Activated CD8-positive, alpha-beta memory T cell treated with anti-CD3 and anti-CD28 coated beads, Interleukin-2, amount 50 U/mL, for 1 hour (primary cell): ENCODE data around the gene PDCD7.
"Not testable (repeated sequence)": the region's sequence is repeated elsewhere in the genome, so short reads cannot be mapped to it uniquely, and the experiment has no call there.

Source experiments
- DNase-seq: peaks from one replicate; pipeline ENCODE4 v3.0.0-alpha.2; 2020; ENCODE audit errors: extremely low read depth

PDCD7 gene

GRCh38 chr15:65091946-65092770 is 41.5 kb downstream of the PDCD7 start:
- no peak for DNase-seq

GRCh38 chr15:65089206-65089824 is 44.3 kb downstream of the PDCD7 start:
- no peak for DNase-seq

- DNase-seq = no peak
Measured at GRCh38 chr15:65088643-65089021, 45.0 kb downstream of the PDCD7 start.

GRCh38 chr15:65087873-65088642 is 45.5 kb downstream of the PDCD7 start:
- no peak for DNase-seq

- no peak for DNase-seq
Measured at GRCh38 chr15:65087411-65087810, 46.2 kb downstream of the PDCD7 start.

GRCh38 chr15:65086680-65087111 is 46.9 kb downstream of the PDCD7 start:
- DNase-seq = no peak

- DNase-seq = no peak
Measured at GRCh38 chr15:65085990-65086679, 47.5 kb downstream of the PDCD7 start.

GRCh38 chr15:65085207-65085753 is 48.3 kb downstream of the PDCD7 start:
- DNase-seq = no peak

GRCh38 chr15:65084500-65085206 is 49.0 kb downstream of the PDCD7 start:
- DNase-seq = no peak

- DNase-seq = no peak
Measured at GRCh38 chr15:65083262-65083701, 50.3 kb downstream of the PDCD7 start.

GRCh38 chr15:65082303-65082953 is 51.2 kb downstream of the PDCD7 start:
- no peak for DNase-seq

GRCh38 chr15:65081758-65082157 is 51.9 kb downstream of the PDCD7 start:
- DNase-seq = no peak

- DNase-seq = no peak
Measured at GRCh38 chr15:65081270-65081669, 52.3 kb downstream of the PDCD7 start.

- DNase-seq = no peak
Measured at GRCh38 chr15:65079580-65079979, 54.0 kb downstream of the PDCD7 start.

GRCh38 chr15:65077981-65078352 is 55.6 kb downstream of the PDCD7 start:
- no peak for DNase-seq

- no peak for DNase-seq
Measured at GRCh38 chr15:65077291-65077980, 56.2 kb downstream of the PDCD7 start.

- DNase-seq = no peak
Measured at GRCh38 chr15:65076486-65077290, 56.9 kb downstream of the PDCD7 start, which contains the start of gene KBTBD13. Gene KBTBD13, plus strand, starts transcription at chr15:65076746. Its CDS starts 70 bp downstream, at chr15:65076816.

GRCh38 chr15:65075607-65076395 is 57.8 kb downstream of the PDCD7 start:
- DNase-seq = not testable (repeated sequence)
